GM12878 (cell line): ENCODE data around the gene DYRK1B. TPM values are rescaled to one million over a fixed set of nuclear protein-coding genes. Genes with fewer than 3 reads are reported as not detected.

Experiments used
- ATAC-seq: fragments of 200-7000 bp; cut with Tn5 transposase; 3 replicates; pipeline ENCODE4 v1.9.1; 2020; ENCODE audit warnings: mild to moderate bottlenecking, moderate library complexity
- BruUV-seq: library from RNA; stranded (reverse); fragments of 400-500 nt; replicated peaks from 2 replicates; lab custom pipeline; 2021; lab: Mats Ljungman, UMichigan
- CTCF ChIA-PET: fragments of 300-600 bp; sonication (Branson Sonifier 250); formaldehyde crosslinking; extraction: SDS; loops from one replicate; lab custom pipeline; 2021; ENCODE audit warnings: inconsistent platforms; lab: Yijun Ruan, JAX
- POLR2A ChIA-PET: fragments of 350-600 bp; formaldehyde crosslinking; extraction: SDS; loops from one replicate; lab custom pipeline; 2021; ENCODE audit warnings: inconsistent platforms; lab: Charles Lee
- RAD21 ChIA-PET: fragments of 300-600 bp; sonication (Branson Sonifier 250); formaldehyde crosslinking; loops from one replicate; lab custom pipeline; 2023; ENCODE audit warnings: antibody characterized with exemption; ENCODE audit not compliant: unreplicated experiment; lab: Charles Lee
- SMC1A ChIA-PET: fragments of 300-600 bp; sonication (Branson Sonifier 250); formaldehyde crosslinking; loops from one replicate; lab custom pipeline; 2023; ENCODE audit not compliant: unreplicated experiment, uncharacterized antibody; lab: Charles Lee
- DNase-seq: peaks from one replicate; pipeline ENCODE4 v3.0.0-alpha.2; 2011; ENCODE audit warnings: low read depth, low spot score
- FAIRE-seq: peaks from 3 replicates; lab custom pipeline; 2011; peaks lifted over from hg19 to GRCh38; lab: Jason Lieb, UNC
- H2AFZ ChIP-seq: 2 replicates; pipeline ENCODE4 v1.6.0; 2011; ENCODE audit warnings: low read depth, low read length, control low read depth; ENCODE audit not compliant: control insufficient read depth
- H3K27ac ChIP-seq: 2 replicates; pipeline ENCODE4 v1.5.1; 2011; ENCODE audit warnings: control low read depth; ENCODE audit not compliant: control insufficient read depth, insufficient read depth
- H3K27me3 ChIP-seq, 2 experiments: replicated peaks in 1 of 2; 2 replicates each; pipeline versions ENCODE4 v1.6.0 to v1.6.1; 2011; ENCODE audit warnings: low read length in 1 of 2; ENCODE audit not compliant: control insufficient read depth in 2 of 2, insufficient read depth in 2 of 2
- H3K36me3 ChIP-seq, 2 experiments: 2 replicates each; pipeline ENCODE4 v1.5.1; 2011; ENCODE audit warnings: low read length in 1 of 2; ENCODE audit not compliant: control insufficient read depth in 2 of 2, insufficient read depth in 2 of 2
- H3K4me1 ChIP-seq: 2 replicates; pipeline ENCODE4 v1.6.1; 2011; ENCODE audit warnings: mild to moderate bottlenecking, low read length, moderate library complexity, mixed read lengths; ENCODE audit not compliant: control insufficient read depth, insufficient read depth
- H3K4me2 ChIP-seq: 2 replicates; pipeline ENCODE4 v1.6.0; 2011; ENCODE audit warnings: control low read depth; ENCODE audit not compliant: control insufficient read depth, insufficient read depth
- H3K4me3 ChIP-seq: fragments of 200-600 bp; sonication (generic); 2 replicates; pipeline ENCODE4 v1.5.1; 2016
- H3K79me2 ChIP-seq: 2 replicates; pipeline ENCODE4 v1.6.0; 2011; ENCODE audit warnings: low read length; ENCODE audit not compliant: control insufficient read depth, insufficient read depth
- H3K9ac ChIP-seq: 2 replicates; pipeline ENCODE4 v1.8.0; 2011; ENCODE audit warnings: low read length, control low read depth, mixed read lengths; ENCODE audit not compliant: control insufficient read depth, insufficient read depth
- H3K9me3 ChIP-seq: replicated peaks from 3 replicates; pipeline ENCODE4 v1.5.1; 2011; ENCODE audit warnings: mild to moderate bottlenecking, low read length; ENCODE audit not compliant: control insufficient read depth, insufficient read depth
- H4K20me1 ChIP-seq: 2 replicates; pipeline ENCODE4 v1.6.0; 2011; ENCODE audit not compliant: control insufficient read depth, insufficient read depth
- ASH2L ChIP-seq: fragments of 300-600, 200-600 bp; sonication (generic); IDR thresholded peaks from 2 replicates; pipeline ENCODE4 v1.6.1; 2017; ENCODE audit warnings: low read depth, mild to moderate bottlenecking, borderline replicate concordance
- CHD2 ChIP-seq: IDR thresholded peaks from 2 replicates; pipeline ENCODE4 v1.6.1; 2011; ENCODE audit warnings: low read depth, low read length, improper control_type of control experiment, borderline replicate concordance
- CHD4 ChIP-seq: fragments of 200-600 bp; sonication (generic); IDR thresholded peaks from 2 replicates; pipeline ENCODE4 v1.6.1; 2016; ENCODE audit warnings: mild to moderate bottlenecking
- JUND ChIP-seq: IDR thresholded peaks from 2 replicates; pipeline ENCODE4 v1.6.1; 2012; ENCODE audit warnings: low read depth, mild to moderate bottlenecking, low read length, improper control_type of control experiment, moderate library complexity
- MEF2B ChIP-seq: fragments of 450-650 bp; IDR thresholded peaks from 2 replicates; pipeline ENCODE4 v1.6.1; 2018; ENCODE audit warnings: mild to moderate bottlenecking, moderate library complexity; ENCODE audit not compliant: partially characterized antibody, poor library complexity, severe bottlenecking
- NR2F1 ChIP-seq: fragments of 450-650 bp; conservative IDR thresholded peaks from 2 replicates; pipeline ENCODE4 v1.6.1; 2017; ENCODE audit warnings: mild to moderate bottlenecking
- POLR2A ChIP-seq: IDR thresholded peaks from 2 replicates; pipeline ENCODE4 v1.6.1; 2011; ENCODE audit warnings: low read depth, mild to moderate bottlenecking, low read length
- RAD21 ChIP-seq: IDR thresholded peaks from 2 replicates; pipeline ENCODE4 v1.6.1; 2011; ENCODE audit warnings: mild to moderate bottlenecking, low read depth, low read length, moderate library complexity; ENCODE audit not compliant: insufficient read depth
- RB1 ChIP-seq: fragments of 450-650 bp; formaldehyde crosslinking; IDR thresholded peaks from 2 replicates; pipeline ENCODE4 v1.6.1; 2017; ENCODE audit warnings: mild to moderate bottlenecking, borderline replicate concordance
- SKIL ChIP-seq: fragments of 450-650 bp; IDR thresholded peaks from 2 replicates; pipeline ENCODE4 v1.6.1; 2017; ENCODE audit warnings: mild to moderate bottlenecking, low read depth, inconsistent platforms; ENCODE audit not compliant: poor library complexity, severe bottlenecking
- SMAD1 ChIP-seq: fragments of 450-650 bp; IDR thresholded peaks from 2 replicates; pipeline ENCODE4 v1.6.1; 2018; ENCODE audit warnings: mild to moderate bottlenecking, low read depth; ENCODE audit not compliant: partially characterized antibody
- SMC3 ChIP-seq: IDR thresholded peaks from 2 replicates; pipeline ENCODE4 v1.6.1; 2011; ENCODE audit warnings: low read length, improper control_type of control experiment, borderline replicate concordance
- SREBF1 ChIP-seq: IDR thresholded peaks from 2 replicates; pipeline ENCODE4 v1.6.1; 2012; ENCODE audit warnings: mild to moderate bottlenecking, low read length
- SREBF2 ChIP-seq: IDR thresholded peaks from 2 replicates; pipeline ENCODE4 v1.6.1; 2012; ENCODE audit warnings: mild to moderate bottlenecking, low read length
- ZZZ3 ChIP-seq: IDR thresholded peaks from 2 replicates; pipeline ENCODE4 v1.6.1; 2011; ENCODE audit warnings: low read depth; ENCODE audit not compliant: control insufficient read depth, insufficient read length
- WGBS: methylation state at CpG from one replicate; pipeline ENCODE4 v1.1.6; 2016; ENCODE audit warnings: low lambda C conversion rate; ENCODE audit not compliant: insufficient replicate concordance, insufficient coverage; ENCODE audit errors: missing lambda C conversion rate; 5-methylcytosine and 5-hydroxymethylcytosine counted together
- in situ Hi-C: fragments of 300-500 bp; cut with MboI; formaldehyde crosslinking; loops from 9 replicates; pipeline ENCODE4 v1.14.3; 2018; ENCODE audit warnings: mixed read lengths
- intact Hi-C: fragments of 100-400 bp; cut with micrococcal nuclease; formaldehyde crosslinking; loops from one replicate; pipeline ENCODE4 v1.14.2; 2022; ENCODE audit not compliant: unreplicated experiment
- polyA plus RNA-seq, 11 experiments: library from polyadenylated mRNA; depleted of rRNA in 4 of 11; unstranded in 6 of 11; stranded (reverse) in 5 of 11; fragments of >200 nt; fragmentation: Nextera tagmentation in 4 of 11; fragmentation: Illumina TruSeq in 1 of 11; extraction: Ambion mirVana in 4 of 11; extraction: Trizol in 1 of 11; gene quantifications; 1 replicate in 1 of 11; 2 replicates in 10 of 11; pipeline versions ENCODE4 v1.2.1 to v1.2.3, GENCODE V29; 2011 to 2016; ENCODE audit warnings: inconsistent platforms in 2 of 11, missing spikeins in 2 of 11, low read depth in 1 of 11
- total RNA-seq, 4 experiments: library from RNA; depleted of rRNA in 3 of 4; stranded (reverse); fragments of >200 nt in 3 of 4; fragmentation: Illumina TruSeq in 1 of 4; extraction: Trizol in 1 of 4; gene quantifications; 2 replicates each; pipeline versions ENCODE4 v1.2.1 to v1.2.3, GENCODE V29; 2013 to 2021

Gene DYRK1B
- total and polyA plus RNA-seq, 10 of the 15 experiments (the other 5 are each of a cell fraction or from before 2014, with no cell fraction given) = 0.07 to 10.2 (median 3.4) TPM; not detected in 1

GRCh38 chr19:39828015-39828653 lies 5.8 kb downstream of the DYRK1B start:
- no peaks in the 10 kb centered on the region for H3K9me3 ChIP-seq
- H4K20me1 ChIP-seq = no peaks in the 10 kb centered on the region
- no peak for FAIRE-seq
- intact Hi-C loops (no loop called here), in situ Hi-C loops (no loop called here)
- ChIA-PET RAD21 (interaction anchor here (0.5 to 1.5 kb wide), 6 partner anchors 9 to 53 kb away, joined by 3 to 6 read pairs (median 4); no protein-coding TSS in a partner anchor), SMC1A (interaction anchor here (1.2 to 2.2 kb wide), 4 partner anchors 8 to 15 kb away, joined by 3 to 7 read pairs (median 5); no protein-coding TSS in a partner anchor), POLR2A (interaction anchor here (0.7 to 1.3 kb wide), 3 partner anchors 9 to 108 kb away, joined by 3 read pairs; partner anchors contain the start of gene FBL), CTCF (interaction anchor here (0.9 to 4.1 kb wide), 4 partner anchors 15 to 154 kb away, joined by 3 to 19 read pairs (median 8); no protein-coding TSS in a partner anchor)
- no peak overlapping the region for H3K4me3 ChIP-seq
- TF ChIP-seq MEF2B (no peak), NR2F1 (peak; percentile 41; the same call in 1 of the 2 replicates)
- H3K27me3 ChIP-seq = no peaks in the 10 kb centered on the region
- H3K79me2 ChIP-seq = peaks cover 13% of the 10 kb centered on the region
- DNase-seq = no peak
- no peak overlapping the region for H3K27ac ChIP-seq
- peaks cover 21% of the 10 kb centered on the region for H3K4me1 ChIP-seq
- ATAC-seq = no peak
- BruUV-seq = no TSS peak
- H2AFZ ChIP-seq = no peak overlapping the region
- H3K4me2 ChIP-seq = no peak overlapping the region
- no peak overlapping the region for H3K9ac ChIP-seq
- 95% methylated on average over 26 of the region's 26 CpGs for WGBS
- H3K36me3 ChIP-seq = peaks cover 19% of the 10 kb centered on the region in 2 experiments

- Histone ChIP-seq H4K20me1 (no peaks in the 10 kb centered on the region), H3K4me1 (peaks cover 14% of the 10 kb centered on the region), H3K79me2 (peaks cover 6% of the 10 kb centered on the region), H3K4me3 (no peak overlapping the region), H3K9me3 (no peaks in the 10 kb centered on the region), H2AFZ (no peak overlapping the region), H3K9ac (no peak overlapping the region), H3K4me2 (no peak overlapping the region), H3K36me3 (peaks cover 19% of the 10 kb centered on the region in 2 experiments), H3K27ac (no peak overlapping the region), H3K27me3 (no peaks in the 10 kb centered on the region)
- in situ Hi-C loops (no loop called here), intact Hi-C loops (no loop called here)
- ChIA-PET RAD21 (no interaction called here), POLR2A (no interaction called here), SMC1A (no interaction called here), CTCF (interaction anchor here (0.9 to 4.1 kb wide), 3 partner anchors 16 to 58 kb away, joined by 3 to 19 read pairs (median 9); no protein-coding TSS in a partner anchor)
- no peak for ATAC-seq
- BruUV-seq = no TSS peak
- WGBS = 96% methylated on average over 9 of the region's 13 CpGs
- no peak for FAIRE-seq
- DNase-seq = no peak
- TF ChIP-seq SREBF1 (no peak), ASH2L (no peak), ZZZ3 (no peak), POLR2A (no peak), JUND (no peak), RAD21 (no peak), RB1 (no peak), SREBF2 (no peak), CHD4 (no peak), SKIL (no peak), SMAD1 (no peak), SMC3 (no peak), CHD2 (no peak)
Observed at GRCh38 chr19:39827216-39827615, 6.7 kb downstream of the DYRK1B start.
